Progenitor cell of endocrine pancreas (in vitro differentiated cells): Measurements from ENCODE around the gene NKAIN2. TPM values are rescaled to one million over a fixed set of nuclear protein-coding genes. Genes with fewer than 3 reads are reported as not detected.

ENCODE experiments used
- DNase-seq: peaks from one replicate; pipeline ENCODE4 v3.0.0; 2021; ENCODE audit warnings: low spot score; ENCODE audit not compliant: unreplicated experiment
- H3K27ac Mint-ChIP-seq: 2 replicates; pipeline ENCODE4 v1.8.0; 2021; ENCODE audit warnings: mild to moderate bottlenecking, moderate library complexity, mixed read lengths
- H3K27me3 Mint-ChIP-seq: 2 replicates; pipeline ENCODE4 v1.8.0; 2021; ENCODE audit warnings: mixed read lengths
- H3K36me3 Mint-ChIP-seq: 2 replicates; pipeline ENCODE4 v1.8.0; 2022; ENCODE audit warnings: mixed read lengths; ENCODE audit not compliant: insufficient read depth
- H3K4me1 Mint-ChIP-seq: 2 replicates; pipeline ENCODE4 v1.8.0; 2021; ENCODE audit warnings: low read depth, mixed read lengths
- H3K4me3 Mint-ChIP-seq: 2 replicates; pipeline ENCODE4 v1.8.0; 2021; ENCODE audit warnings: low read depth, mild to moderate bottlenecking, moderate library complexity, mixed read lengths
- H3K9me3 Mint-ChIP-seq: 2 replicates; pipeline ENCODE4 v1.8.0; 2021; ENCODE audit warnings: low read depth, mixed read lengths
- CTCF ChIP-seq: fragments of 200-600 bp; sonication (generic); IDR thresholded peaks from one replicate; pipeline ENCODE4 v1.5.0; 2021; ENCODE audit warnings: antibody characterized with exemption, mild to moderate bottlenecking; ENCODE audit not compliant: unreplicated experiment
- total RNA-seq: library from RNA; stranded (reverse); gene quantifications from 2 replicates; pipeline ENCODE4 v1.2.1, GENCODE V29; 2021

NKAIN2 gene
- total RNA-seq, 1 donor from 2014 or later = 2.5 TPM

- no peak for DNase-seq
- H3K4me1 Mint-ChIP-seq = peaks cover 3% of the 10 kb centered on the region
- no peak for TF ChIP-seq CTCF
- H3K4me3 Mint-ChIP-seq = no peak overlapping the region
- H3K36me3 Mint-ChIP-seq = peaks cover 1% of the 10 kb centered on the region
- H3K27me3 Mint-ChIP-seq = no peaks in the 10 kb centered on the region
- no peak overlapping the region for H3K27ac Mint-ChIP-seq
- peaks cover 5% of the 10 kb centered on the region for H3K9me3 Mint-ChIP-seq
Observed at GRCh38 chr6:124069230-124069950, 265.7 kb downstream of the NKAIN2 start.

- TF ChIP-seq CTCF = no peak
- no peaks in the 10 kb centered on the region for H3K27me3 Mint-ChIP-seq
- peaks cover 6% of the 10 kb centered on the region for H3K4me1 Mint-ChIP-seq
- H3K9me3 Mint-ChIP-seq = peaks cover 5% of the 10 kb centered on the region
- DNase-seq = no peak
- H3K4me3 Mint-ChIP-seq = no peak overlapping the region
- no peak overlapping the region for H3K27ac Mint-ChIP-seq
- H3K36me3 Mint-ChIP-seq = peaks cover 1% of the 10 kb centered on the region
Observed at GRCh38 chr6:124073021-124073420, 269.4 kb downstream of the NKAIN2 start.

DNA sequence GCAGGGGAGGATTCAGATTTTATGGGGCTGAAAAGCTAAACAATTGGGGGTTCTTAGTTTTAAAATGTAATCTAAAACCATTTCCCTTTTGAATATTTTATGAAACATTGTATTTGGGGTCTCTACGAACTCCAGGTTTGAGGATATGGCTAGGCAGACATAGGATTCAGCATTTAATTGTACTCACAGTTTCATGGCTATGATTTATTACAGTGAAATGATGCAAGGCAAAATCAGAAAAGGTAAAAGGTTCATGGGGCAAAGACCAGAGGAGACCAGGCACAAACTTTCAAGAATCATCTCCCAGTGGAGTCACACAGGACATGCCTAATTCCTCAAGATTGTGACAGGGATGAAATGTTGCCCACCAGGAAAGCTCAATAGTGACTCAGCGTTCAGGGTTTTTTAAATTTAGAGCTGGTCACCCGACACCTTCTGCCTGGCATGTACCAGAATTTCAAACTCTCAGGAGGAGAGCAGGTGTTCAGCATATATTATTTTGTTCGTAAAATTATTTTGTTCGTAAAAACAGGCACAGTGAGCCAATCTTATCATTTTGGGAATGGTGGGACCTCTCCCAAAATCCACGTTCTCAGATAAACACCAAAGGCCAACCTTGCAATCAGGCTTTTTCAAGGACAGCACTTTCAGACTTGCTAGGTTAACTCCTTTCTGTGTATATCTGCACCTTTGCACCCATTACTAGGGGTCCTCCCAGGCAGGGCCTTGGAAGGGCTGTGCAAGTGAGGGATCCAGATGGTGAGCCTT lies 270.3 kb downstream of the NKAIN2 start:
- DNase-seq = no peak
- H3K4me3 Mint-ChIP-seq = no peak overlapping the region
- no peak for TF ChIP-seq CTCF
- H3K27ac Mint-ChIP-seq = no peak overlapping the region
- H3K4me1 Mint-ChIP-seq = peaks cover 6% of the 10 kb centered on the region
- H3K27me3 Mint-ChIP-seq = no peaks in the 10 kb centered on the region
- peaks cover 1% of the 10 kb centered on the region for H3K36me3 Mint-ChIP-seq
- peaks cover 5% of the 10 kb centered on the region for H3K9me3 Mint-ChIP-seq

GRCh38 chr6:124074606-124075005 lies 270.9 kb downstream of the NKAIN2 start:
- no peaks in the 10 kb centered on the region for H3K27me3 Mint-ChIP-seq
- H3K4me3 Mint-ChIP-seq = no peak overlapping the region
- no peak for TF ChIP-seq CTCF
- H3K9me3 Mint-ChIP-seq = peaks cover 5% of the 10 kb centered on the region
- no peak overlapping the region for H3K27ac Mint-ChIP-seq
- no peak for DNase-seq
- H3K36me3 Mint-ChIP-seq = peaks cover 1% of the 10 kb centered on the region
- peaks cover 7% of the 10 kb centered on the region for H3K4me1 Mint-ChIP-seq

GRCh38 chr6:124076336-124077048 lies 272.8 kb downstream of the NKAIN2 start:
- H3K27me3 Mint-ChIP-seq = no peaks in the 10 kb centered on the region
- TF ChIP-seq CTCF = no peak
- peaks cover 2% of the 10 kb centered on the region for H3K9me3 Mint-ChIP-seq
- H3K36me3 Mint-ChIP-seq = no peaks in the 10 kb centered on the region
- H3K4me1 Mint-ChIP-seq = peaks cover 15% of the 10 kb centered on the region
- H3K27ac Mint-ChIP-seq = no peak overlapping the region
- no peak for DNase-seq
- H3K4me3 Mint-ChIP-seq = no peak overlapping the region
